Mammary epithelial cell (primary cell): ENCODE data around the gene AAMDC.

Experiments used
- EZH2 ChIP-seq: IDR thresholded peaks from 2 replicates; pipeline ENCODE4 v1.6.1; 2012; ENCODE audit warnings: low read length, inconsistent platforms, borderline replicate concordance
- TF ChIP-seq, protein P1 (sequence below), 2 donors: IDR thresholded peaks in 1 of 2; conservative IDR thresholded peaks in 1 of 2; 2 replicates each; pipeline ENCODE4 v1.5.1; 2011 to 2012; ENCODE audit warnings: inconsistent platforms in 2 of 2, low read length in 2 of 2, mild to moderate bottlenecking in 2 of 2, control low read depth in 1 of 2, low read depth in 1 of 2; ENCODE audit not compliant: insufficient read depth in 1 of 2; ENCODE audit errors: extremely low read depth in 1 of 2

DNA sequence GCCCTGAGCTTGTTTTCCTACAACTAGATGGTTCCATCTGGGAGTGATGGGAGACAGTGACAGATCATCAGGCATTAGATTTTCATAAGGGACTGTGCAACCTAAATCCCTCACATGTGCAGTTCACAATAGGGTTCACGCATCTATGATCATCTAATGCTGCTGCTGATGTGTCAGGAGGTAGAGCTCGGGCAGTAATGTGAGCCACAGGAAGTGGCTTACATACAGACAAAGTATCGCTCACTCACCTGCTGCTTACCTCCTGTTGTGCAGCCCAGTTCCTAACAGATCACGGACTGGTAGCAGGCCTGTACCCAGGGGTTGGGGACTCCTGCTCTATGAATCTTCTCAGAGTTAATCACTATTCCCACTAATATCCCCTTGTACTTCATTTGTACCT, 12.4 kb downstream of the AAMDC start:
- TF ChIP-seq, protein P1, sequence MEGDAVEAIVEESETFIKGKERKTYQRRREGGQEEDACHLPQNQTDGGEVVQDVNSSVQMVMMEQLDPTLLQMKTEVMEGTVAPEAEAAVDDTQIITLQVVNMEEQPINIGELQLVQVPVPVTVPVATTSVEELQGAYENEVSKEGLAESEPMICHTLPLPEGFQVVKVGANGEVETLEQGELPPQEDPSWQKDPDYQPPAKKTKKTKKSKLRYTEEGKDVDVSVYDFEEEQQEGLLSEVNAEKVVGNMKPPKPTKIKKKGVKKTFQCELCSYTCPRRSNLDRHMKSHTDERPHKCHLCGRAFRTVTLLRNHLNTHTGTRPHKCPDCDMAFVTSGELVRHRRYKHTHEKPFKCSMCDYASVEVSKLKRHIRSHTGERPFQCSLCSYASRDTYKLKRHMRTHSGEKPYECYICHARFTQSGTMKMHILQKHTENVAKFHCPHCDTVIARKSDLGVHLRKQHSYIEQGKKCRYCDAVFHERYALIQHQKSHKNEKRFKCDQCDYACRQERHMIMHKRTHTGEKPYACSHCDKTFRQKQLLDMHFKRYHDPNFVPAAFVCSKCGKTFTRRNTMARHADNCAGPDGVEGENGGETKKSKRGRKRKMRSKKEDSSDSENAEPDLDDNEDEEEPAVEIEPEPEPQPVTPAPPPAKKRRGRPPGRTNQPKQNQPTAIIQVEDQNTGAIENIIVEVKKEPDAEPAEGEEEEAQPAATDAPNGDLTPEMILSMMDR (conservative IDR thresholded peaks at IDR 0.05 in 1 of 2, IDR thresholded peaks at IDR 0.05 in 1 of 2; ENCODE audit: extremely low read depth in 1 of 2, insufficient read depth in 1 of 2, low read depth in 1 of 2, low read length in 2 of 2): no peak
- TF ChIP-seq EZH2: no peak
